HTERT RPE-1 (cell line): ENCODE measurements around the gene NLRP13.
"Not testable (repeated sequence)": the region's sequence is repeated elsewhere in the genome, so short reads cannot be mapped to it uniquely, and the experiment has no call there.

Experiments
- in situ Hi-C: fragments of 300-500 bp; cut with MboI; formaldehyde crosslinking; loops from 4 replicates; pipeline ENCODE4 v1.14.3; 2020; ENCODE audit warnings: low sequenced_read_pairs

NLRP13 gene, protein sequence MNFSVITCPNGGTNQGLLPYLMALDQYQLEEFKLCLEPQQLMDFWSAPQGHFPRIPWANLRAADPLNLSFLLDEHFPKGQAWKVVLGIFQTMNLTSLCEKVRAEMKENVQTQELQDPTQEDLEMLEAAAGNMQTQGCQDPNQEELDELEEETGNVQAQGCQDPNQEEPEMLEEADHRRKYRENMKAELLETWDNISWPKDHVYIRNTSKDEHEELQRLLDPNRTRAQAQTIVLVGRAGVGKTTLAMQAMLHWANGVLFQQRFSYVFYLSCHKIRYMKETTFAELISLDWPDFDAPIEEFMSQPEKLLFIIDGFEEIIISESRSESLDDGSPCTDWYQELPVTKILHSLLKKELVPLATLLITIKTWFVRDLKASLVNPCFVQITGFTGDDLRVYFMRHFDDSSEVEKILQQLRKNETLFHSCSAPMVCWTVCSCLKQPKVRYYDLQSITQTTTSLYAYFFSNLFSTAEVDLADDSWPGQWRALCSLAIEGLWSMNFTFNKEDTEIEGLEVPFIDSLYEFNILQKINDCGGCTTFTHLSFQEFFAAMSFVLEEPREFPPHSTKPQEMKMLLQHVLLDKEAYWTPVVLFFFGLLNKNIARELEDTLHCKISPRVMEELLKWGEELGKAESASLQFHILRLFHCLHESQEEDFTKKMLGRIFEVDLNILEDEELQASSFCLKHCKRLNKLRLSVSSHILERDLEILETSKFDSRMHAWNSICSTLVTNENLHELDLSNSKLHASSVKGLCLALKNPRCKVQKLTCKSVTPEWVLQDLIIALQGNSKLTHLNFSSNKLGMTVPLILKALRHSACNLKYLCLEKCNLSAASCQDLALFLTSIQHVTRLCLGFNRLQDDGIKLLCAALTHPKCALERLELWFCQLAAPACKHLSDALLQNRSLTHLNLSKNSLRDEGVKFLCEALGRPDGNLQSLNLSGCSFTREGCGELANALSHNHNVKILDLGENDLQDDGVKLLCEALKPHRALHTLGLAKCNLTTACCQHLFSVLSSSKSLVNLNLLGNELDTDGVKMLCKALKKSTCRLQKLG

DNA sequence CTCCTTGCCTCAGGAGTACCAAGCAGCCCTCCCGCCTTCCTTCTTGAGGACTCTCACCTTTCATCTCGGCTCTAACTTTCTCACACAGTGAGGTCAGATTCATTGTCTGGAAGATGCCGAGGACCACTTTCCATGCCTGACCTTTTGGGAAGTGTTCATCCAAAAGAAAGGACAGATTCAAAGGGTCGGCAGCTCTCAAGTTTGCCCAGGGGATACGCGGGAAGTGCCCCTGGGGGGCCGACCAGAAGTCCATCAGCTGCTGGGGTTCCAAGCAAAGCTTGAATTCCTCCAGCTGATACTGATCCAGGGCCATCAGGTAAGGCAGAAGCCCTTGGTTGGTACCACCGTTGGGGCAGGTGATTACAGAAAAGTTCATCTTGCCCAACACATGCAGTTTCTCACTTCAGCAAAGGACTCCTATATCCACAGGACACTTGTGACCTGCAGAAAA is at the start of gene NLRP13:
NLRP13 (minus strand) TSS at position 401 of the 451 bp plus-strand sequence; CDS start at position 376, 25 bp downstream.
- in situ Hi-C loops, result no loop called here

DNA sequence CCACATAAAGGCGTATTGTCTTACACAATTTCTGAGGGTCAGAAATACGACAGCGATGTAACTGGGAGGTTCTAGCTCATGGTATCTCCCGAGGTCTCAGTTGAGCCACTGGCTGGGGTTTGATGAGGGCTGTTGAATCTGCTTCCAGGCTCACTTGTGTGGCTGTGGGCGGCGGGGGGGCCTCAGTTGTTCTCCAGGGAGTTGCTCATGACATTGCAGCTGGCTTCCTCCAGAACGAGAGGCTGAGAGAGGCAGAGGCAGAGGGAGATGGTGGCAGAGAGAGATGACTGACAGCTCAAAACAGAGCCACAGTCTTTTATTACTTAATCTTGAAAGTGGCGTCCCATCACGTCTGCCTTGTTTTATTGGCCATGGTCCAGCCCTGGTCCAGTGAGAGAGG is 48.3 kb upstream of the NLRP13 start:
- in situ Hi-C loops, result no loop called here

DNA sequence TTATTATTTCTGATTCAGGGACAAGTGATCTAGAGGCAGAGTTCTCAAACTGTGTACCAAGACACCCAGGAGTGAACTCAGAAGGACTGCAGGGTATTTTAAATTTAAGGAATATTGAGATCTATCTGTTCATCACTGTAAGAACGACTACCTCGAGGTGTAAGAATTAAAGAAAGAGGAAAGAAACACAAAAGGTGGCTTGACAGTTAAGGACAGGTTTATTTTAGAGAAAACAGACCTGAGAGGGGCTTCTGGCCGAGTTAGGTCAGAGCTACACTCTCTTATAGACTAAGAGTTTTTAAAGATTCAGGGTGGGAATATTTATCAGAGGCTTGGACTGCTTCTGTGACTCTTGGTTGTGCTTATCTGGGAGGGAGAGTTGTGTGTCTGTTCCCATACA is 41.8 kb upstream of the NLRP13 start:
- in situ Hi-C loops, result no loop called here

DNA sequence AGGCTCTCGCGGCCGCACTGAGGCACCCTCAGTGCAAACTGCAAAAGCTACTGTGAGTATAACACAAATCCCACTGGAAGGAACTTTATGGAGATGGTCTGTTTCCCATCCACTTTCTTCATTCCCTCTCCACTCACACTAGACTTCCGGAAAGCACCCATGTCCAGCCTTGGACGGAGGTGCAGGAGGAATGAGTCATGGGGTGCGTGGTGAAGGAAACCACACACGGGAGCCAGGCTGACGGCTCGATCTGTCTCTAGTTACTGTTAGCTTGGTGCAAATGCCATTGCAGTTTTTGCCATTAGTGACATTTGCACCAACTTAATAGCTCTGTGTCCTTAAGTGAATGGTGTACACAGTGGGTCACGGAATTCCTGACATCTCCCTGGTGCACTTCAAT is 30.1 kb upstream of the NLRP13 start:
- in situ Hi-C loops, result no loop called here

DNA sequence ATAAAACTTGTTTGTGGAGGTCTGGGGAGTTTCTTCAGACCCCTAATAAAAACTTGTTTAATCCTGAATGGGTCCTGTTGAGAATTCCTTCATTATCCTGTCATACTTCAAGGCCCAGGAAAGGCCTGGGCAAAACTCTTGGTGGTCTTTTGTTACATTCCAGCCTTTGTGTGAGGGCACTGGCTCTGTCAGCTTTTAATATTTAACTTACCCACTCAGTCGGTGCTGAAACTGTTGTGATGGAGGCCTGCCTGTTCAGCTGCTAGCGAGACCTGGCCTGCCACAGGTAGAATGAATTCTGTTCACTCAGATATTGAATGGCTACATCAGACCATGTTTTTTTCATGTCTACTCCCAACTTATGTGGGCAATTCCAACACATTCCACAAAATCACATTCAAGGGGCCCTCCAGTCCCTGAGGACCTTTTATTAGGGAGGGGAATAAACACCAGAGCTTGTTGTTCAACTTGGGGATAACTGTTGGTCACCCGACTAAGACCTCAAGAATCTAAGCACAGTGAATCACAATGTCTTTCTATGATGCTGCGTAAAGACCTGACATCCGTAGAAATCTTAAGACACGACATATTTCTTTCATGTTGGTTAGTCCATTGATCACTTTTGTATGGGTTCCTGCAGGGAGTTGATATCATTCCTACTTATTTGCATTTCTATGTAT is 28.0 kb upstream of the NLRP13 start:
- in situ Hi-C loops, result no loop called here

DNA sequence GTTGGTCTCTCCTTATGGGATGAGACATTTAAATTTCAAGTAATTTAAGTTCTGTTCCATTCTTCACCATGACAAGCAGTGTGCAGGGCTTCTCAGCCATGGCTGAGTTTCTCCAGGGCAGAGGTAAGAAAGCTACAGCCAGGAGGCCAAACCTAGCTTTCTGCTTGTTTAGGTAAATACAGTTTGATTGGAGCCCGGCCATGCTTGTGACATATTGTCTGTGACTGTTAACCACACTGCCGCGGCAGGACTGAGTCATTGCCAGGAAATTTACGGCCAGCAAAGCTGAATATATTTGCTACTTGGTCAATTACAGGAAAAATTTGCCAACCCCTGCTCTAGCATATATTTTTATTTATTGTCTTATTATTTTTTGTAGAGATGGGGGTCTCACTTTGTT is 26.2 kb upstream of the NLRP13 start:
- in situ Hi-C loops, result no loop called here

DNA sequence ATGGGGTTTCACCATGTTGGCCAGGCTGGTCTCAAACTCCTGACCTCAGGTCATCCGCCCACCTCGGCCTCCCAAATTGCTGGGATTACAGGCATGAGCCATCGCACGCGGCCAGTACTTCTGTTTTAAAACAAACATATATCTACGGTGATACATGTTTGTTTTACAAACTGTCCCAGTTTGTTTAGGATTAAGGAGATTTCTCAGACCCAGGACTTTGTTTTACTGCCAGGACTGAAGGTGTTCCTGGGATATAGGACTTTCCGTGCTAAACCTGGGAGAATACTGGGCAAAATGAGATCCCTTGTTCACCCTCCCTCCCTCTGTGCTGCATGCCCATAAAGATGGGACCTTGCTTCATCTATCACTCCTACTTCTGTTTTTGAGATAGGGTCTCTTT is 24.3 kb upstream of the NLRP13 start:
- in situ Hi-C loops, result no loop called here

DNA sequence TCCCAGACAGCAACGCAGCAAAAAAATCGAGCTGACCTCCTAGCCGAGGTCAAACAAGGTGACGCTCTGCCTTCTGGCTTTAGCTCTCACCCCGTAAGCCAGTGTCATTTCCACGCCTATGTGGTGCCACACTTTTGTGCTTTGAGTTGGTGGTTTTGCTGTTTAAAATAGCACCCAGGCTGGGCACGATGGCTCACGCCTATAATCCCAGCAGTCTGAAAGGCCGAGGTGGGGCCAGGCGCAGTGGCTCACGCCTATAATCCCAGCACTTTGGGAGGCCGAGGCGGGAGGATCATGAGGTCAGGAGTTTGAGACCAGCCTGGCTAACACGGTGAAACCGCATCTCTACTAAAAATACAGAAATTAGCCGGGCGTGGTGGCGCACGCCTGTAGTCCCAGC is 18.4 kb upstream of the NLRP13 start:
- in situ Hi-C loops, result not testable (repeated sequence)

DNA sequence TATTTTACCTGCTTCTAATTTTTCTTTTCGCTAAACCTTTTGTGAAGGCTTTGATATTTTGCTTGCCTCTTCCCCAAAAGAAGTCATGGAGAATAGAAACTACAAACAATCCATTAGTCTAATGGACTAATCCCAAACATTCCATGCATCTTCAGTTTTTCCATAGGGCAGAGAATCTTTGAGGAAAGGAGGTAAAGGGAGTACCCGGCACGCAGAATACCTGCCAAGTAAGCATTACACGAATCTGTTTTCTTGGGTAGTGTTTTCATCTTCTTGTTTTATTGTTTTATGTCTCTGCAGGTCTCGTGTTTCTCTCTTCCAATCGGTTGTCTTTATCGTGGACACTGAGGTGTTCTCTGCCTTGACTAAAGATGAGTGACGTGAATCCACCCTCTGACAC is 15.4 kb upstream of the NLRP13 start, which contains the start of gene NLRP8:
NLRP8 (plus strand) TSS at position 301 of the 400 bp plus-strand sequence.
- in situ Hi-C loops, result no loop called here

- in situ Hi-C loops, result no loop called here
Observed at GRCh38 chr19:55940306-55940705, 8.2 kb upstream of the NLRP13 start.

GRCh38 chr19:55939206-55939605 is 7.1 kb upstream of the NLRP13 start:
- in situ Hi-C loops, result no loop called here

GRCh38 chr19:55935206-55935605 is 3.1 kb upstream of the NLRP13 start:
- in situ Hi-C loops, result no loop called here

GRCh38 chr19:55930996-55931515 is 1.1 kb downstream of the NLRP13 start:
- in situ Hi-C loops, result no loop called here

- in situ Hi-C loops, result not testable (repeated sequence)
Observed at GRCh38 chr19:55929258-55929657, 2.9 kb downstream of the NLRP13 start.

- in situ Hi-C loops, result no loop called here
Observed at GRCh38 chr19:55927991-55928390, 4.1 kb downstream of the NLRP13 start.

- in situ Hi-C loops, result no loop called here
Observed at GRCh38 chr19:55923556-55923955, 8.6 kb downstream of the NLRP13 start.

DNA sequence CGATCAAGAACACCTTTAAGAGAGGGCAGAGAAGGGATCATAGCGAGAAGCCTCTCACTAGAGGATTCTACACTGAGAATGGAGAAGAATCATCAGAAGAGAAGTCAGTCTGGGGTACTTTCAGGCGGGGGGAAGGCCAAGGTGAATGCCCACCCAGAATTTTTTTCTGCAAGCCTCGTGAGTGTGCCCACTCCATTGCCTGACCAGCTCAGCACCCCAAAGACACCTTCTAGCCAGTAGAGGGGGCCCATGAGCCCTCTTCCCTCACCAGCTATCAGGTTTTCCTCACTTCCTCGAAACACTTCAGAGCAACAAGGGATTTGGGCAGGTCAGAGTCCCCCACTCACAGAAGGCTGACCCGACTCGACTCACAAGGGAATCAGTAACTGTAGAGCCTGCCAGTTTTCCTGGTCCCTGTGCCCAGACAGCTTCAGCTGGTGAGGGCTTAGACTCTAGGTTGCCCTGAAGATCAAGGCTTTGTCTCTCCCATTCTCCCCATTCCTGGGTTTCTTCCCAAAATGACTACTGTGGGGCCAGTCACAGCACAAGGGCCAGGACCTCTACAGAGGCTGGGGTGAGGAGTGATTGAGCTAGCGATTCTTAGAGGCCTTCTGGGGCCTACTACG is 18.4 kb downstream of the NLRP13 start:
- in situ Hi-C loops, result no loop called here

DNA sequence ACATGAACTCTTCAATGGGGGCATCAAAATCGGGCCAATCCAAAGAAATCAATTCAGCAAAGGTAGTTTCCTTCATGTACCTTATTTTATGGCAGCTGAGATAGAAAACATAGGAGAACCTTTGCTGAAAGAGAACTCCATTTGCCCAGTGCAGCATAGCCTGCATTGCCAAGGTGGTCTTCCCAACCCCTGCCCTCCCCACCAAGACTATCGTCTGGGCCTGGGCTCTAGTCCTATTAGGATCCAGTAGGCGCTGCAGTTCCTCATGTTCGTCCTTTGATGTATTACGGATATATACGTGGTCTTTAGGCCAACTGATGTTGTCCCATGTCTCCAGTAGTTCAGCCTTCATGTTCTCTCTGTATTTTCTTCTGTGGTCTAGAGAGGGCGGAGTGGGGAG is 19.2 kb downstream of the NLRP13 start:
- in situ Hi-C loops, result no loop called here

GRCh38 chr19:55909801-55910200 is 22.3 kb downstream of the NLRP13 start:
- in situ Hi-C loops, result no loop called here

- in situ Hi-C loops, result no loop called here
Observed at GRCh38 chr19:55907746-55908145, 24.4 kb downstream of the NLRP13 start.
